IMR-90 (cell line): ENCODE results near the gene GBP3. TPM values are rescaled to one million over a fixed set of nuclear protein-coding genes. Genes with fewer than 3 reads are reported as not detected.
A peak's percentile ranks its signal among the peaks of the same experiment; 100 is the strongest.

Experiments used
- ATAC-seq: fragments of 200-7000 bp; cut with Tn5 transposase; 2 replicates; pipeline ENCODE4 v1.9.1; 2020; ENCODE audit warnings: low read depth, mild to moderate bottlenecking, moderate library complexity
- BruUV-seq: library from RNA; stranded (reverse); fragments of 400-500 nt; replicated peaks from 2 replicates; lab custom pipeline; 2021; lab: Mats Ljungman, UMichigan
- CTCF ChIA-PET: fragments of 300-600 bp; formaldehyde crosslinking; extraction: SDS; loops from one replicate; lab custom pipeline; 2021; ENCODE audit warnings: antibody characterized with exemption; lab: Yijun Ruan, JAX
- POLR2A ChIA-PET: fragments of 300-600 bp; sonication (Branson Sonifier 250); formaldehyde crosslinking; loops from one replicate; lab custom pipeline; 2022; ENCODE audit warnings: antibody characterized with exemption; ENCODE audit not compliant: unreplicated experiment; lab: Charles Lee
- DNase-seq: peaks from one replicate; pipeline ENCODE4 v3.0.0; 2013
- H2AFZ ChIP-seq: replicated peaks from 2 replicates; pipeline ENCODE3; 2013; ENCODE audit warnings: low read length, mild to moderate bottlenecking; ENCODE audit not compliant: poor library complexity
- H2AK5ac ChIP-seq: 2 replicates; pipeline ENCODE4 v1.6.1; 2013; ENCODE audit warnings: low read depth, low read length, inconsistent platforms
- H2AK9ac ChIP-seq: replicated peaks from 2 replicates; pipeline ENCODE3; 2013; ENCODE audit warnings: mild to moderate bottlenecking, low read depth, low read length, moderate library complexity; ENCODE audit not compliant: poor library complexity
- H2BK120ac ChIP-seq: 2 replicates; pipeline ENCODE4 v1.6.1; 2013; ENCODE audit warnings: low read depth, low read length, inconsistent platforms
- H2BK15ac ChIP-seq: 3 replicates; pipeline ENCODE4 v1.6.1; 2013; ENCODE audit warnings: low read depth, low read length, inconsistent platforms
- H2BK20ac ChIP-seq: 2 replicates; pipeline ENCODE4 v1.6.1; 2013; ENCODE audit warnings: low read depth, mild to moderate bottlenecking, inconsistent platforms, low read length, moderate library complexity
- H2BK5ac ChIP-seq: 2 replicates; pipeline ENCODE4 v1.6.1; 2013; ENCODE audit warnings: mild to moderate bottlenecking, low read depth, low read length, inconsistent platforms; ENCODE audit not compliant: poor library complexity, severe bottlenecking
- H3K14ac ChIP-seq: replicated peaks from 2 replicates; pipeline ENCODE4 v1.6.1; 2013; ENCODE audit warnings: low read depth, low read length, inconsistent platforms
- H3K18ac ChIP-seq: 2 replicates; pipeline ENCODE4 v1.6.1; 2013; ENCODE audit warnings: low read depth, low read length, control low read depth
- H3K23ac ChIP-seq: 2 replicates; pipeline ENCODE4 v1.6.1; 2013; ENCODE audit warnings: low read depth, low read length, inconsistent platforms
- H3K27ac ChIP-seq: 2 replicates; pipeline ENCODE4 v1.5.1; 2013; ENCODE audit warnings: mild to moderate bottlenecking, control low read depth, low read length; ENCODE audit not compliant: insufficient read depth
- H3K27me3 ChIP-seq: 2 replicates; pipeline ENCODE4 v1.6.1; 2013; ENCODE audit warnings: low read length; ENCODE audit not compliant: control insufficient read depth, insufficient read depth
- H3K36me3 ChIP-seq: 2 replicates; pipeline ENCODE4 v1.6.1; 2013; ENCODE audit warnings: low read length, mixed read lengths; ENCODE audit not compliant: control insufficient read depth, insufficient read depth
- H3K4ac ChIP-seq: 2 replicates; pipeline ENCODE4 v1.6.1; 2013; ENCODE audit warnings: low read depth, low read length, inconsistent platforms
- H3K4me1 ChIP-seq: 2 replicates; pipeline ENCODE4 v1.6.1; 2013; ENCODE audit warnings: low read length, mixed read lengths; ENCODE audit not compliant: control insufficient read depth, insufficient read depth
- H3K4me2 ChIP-seq: 2 replicates; pipeline ENCODE4 v1.6.1; 2013; ENCODE audit warnings: low read depth, mild to moderate bottlenecking, control low read depth, low read length, moderate library complexity
- H3K4me3 ChIP-seq: 2 replicates; pipeline ENCODE4 v1.5.1; 2013; ENCODE audit warnings: low read depth, mild to moderate bottlenecking, control low read depth, low read length, moderate library complexity; ENCODE audit not compliant: insufficient read depth
- H3K56ac ChIP-seq: 2 replicates; pipeline ENCODE4 v1.6.1; 2013; ENCODE audit warnings: low read length, inconsistent platforms; ENCODE audit not compliant: insufficient read depth; ENCODE audit errors: extremely low read depth
- H3K79me1 ChIP-seq, 2 experiments: 2 replicates each; pipeline ENCODE4 v1.6.1; 2013; ENCODE audit warnings: low read length in 2 of 2, inconsistent platforms in 1 of 2, low read depth in 1 of 2
- H3K9ac ChIP-seq: 2 replicates; pipeline ENCODE4 v1.6.1; 2013; ENCODE audit warnings: low read depth, low read length, control low read depth
- H3K9me1 ChIP-seq: 2 replicates; pipeline ENCODE4 v1.6.1; 2013; ENCODE audit warnings: low read length, inconsistent platforms; ENCODE audit not compliant: insufficient read depth
- H3K9me3 ChIP-seq: 2 replicates; pipeline ENCODE4 v1.6.1; 2013; ENCODE audit warnings: low read length; ENCODE audit not compliant: control insufficient read depth, insufficient read depth
- H4K20me1 ChIP-seq: 2 replicates; pipeline ENCODE4 v1.6.1; 2013; ENCODE audit warnings: low read length, inconsistent platforms; ENCODE audit not compliant: insufficient read depth
- H4K5ac ChIP-seq: 2 replicates; pipeline ENCODE4 v1.6.1; 2013; ENCODE audit warnings: mild to moderate bottlenecking, low read depth, low read length, control low read depth
- H4K8ac ChIP-seq, 2 experiments: 2 replicates each; pipeline ENCODE4 v1.6.1; 2013; ENCODE audit warnings: low read depth in 2 of 2, low read length in 2 of 2, control low read depth in 1 of 2, inconsistent platforms in 1 of 2
- H4K91ac ChIP-seq: 2 replicates; pipeline ENCODE4 v1.6.1; 2013; ENCODE audit warnings: low read depth, low read length, inconsistent platforms; ENCODE audit not compliant: insufficient read depth
- CEBPB ChIP-seq: IDR thresholded peaks from 2 replicates; pipeline ENCODE4 v1.6.1; 2012; ENCODE audit warnings: low read depth, low read length, improper control_type of control experiment
- MAFK ChIP-seq: IDR thresholded peaks from 2 replicates; pipeline ENCODE4 v1.6.1; 2012; ENCODE audit warnings: low read depth, low read length, improper control_type of control experiment
- WGBS, 2 experiments: methylation state at CpG; one replicate each; pipeline versions ENCODE4 v1.1.5 to v1.1.7; 2013; ENCODE audit warnings: missing lambda C conversion rate in 2 of 2; ENCODE audit not compliant: insufficient read length in 1 of 2; ENCODE audit errors: extremely low coverage in 2 of 2; 5-methylcytosine and 5-hydroxymethylcytosine counted together
- dilution Hi-C: fragments of 300-500 bp; cut with HindIII; formaldehyde crosslinking; loops from one replicate; pipeline ENCODE4 v1.14.3; 2018; ENCODE audit warnings: low sequenced_read_pairs; ENCODE audit not compliant: unreplicated experiment
- in situ Hi-C: fragments of 300-500 bp; cut with MboI; formaldehyde crosslinking; loops from 3 replicates; pipeline ENCODE4 v1.14.3; 2019; ENCODE audit warnings: low sequenced_read_pairs, inconsistent platforms, mixed read lengths
- intact Hi-C: fragments of 100-400 bp; cut with micrococcal nuclease; formaldehyde crosslinking; loops from 2 replicates; pipeline ENCODE4 v1.10.0; 2022
- polyA plus RNA-seq, 3 experiments: library from polyadenylated mRNA; depleted of rRNA; stranded (reverse); fragments of >200 nt; gene quantifications; 2 replicates each; pipeline ENCODE4 v1.2.3, GENCODE V29; 2012; ENCODE audit warnings: low replicate concordance in 1 of 3
- total RNA-seq: library from RNA; depleted of rRNA; stranded (reverse); fragments of >200 nt; gene quantifications from 2 replicates; pipeline ENCODE4 v1.2.3, GENCODE V29; 2012

Gene GBP3
- total and polyA plus RNA-seq, 2 of the 4 experiments (the other 2 are of a cell fraction): 21.9 to 50.0 TPM

DNA sequence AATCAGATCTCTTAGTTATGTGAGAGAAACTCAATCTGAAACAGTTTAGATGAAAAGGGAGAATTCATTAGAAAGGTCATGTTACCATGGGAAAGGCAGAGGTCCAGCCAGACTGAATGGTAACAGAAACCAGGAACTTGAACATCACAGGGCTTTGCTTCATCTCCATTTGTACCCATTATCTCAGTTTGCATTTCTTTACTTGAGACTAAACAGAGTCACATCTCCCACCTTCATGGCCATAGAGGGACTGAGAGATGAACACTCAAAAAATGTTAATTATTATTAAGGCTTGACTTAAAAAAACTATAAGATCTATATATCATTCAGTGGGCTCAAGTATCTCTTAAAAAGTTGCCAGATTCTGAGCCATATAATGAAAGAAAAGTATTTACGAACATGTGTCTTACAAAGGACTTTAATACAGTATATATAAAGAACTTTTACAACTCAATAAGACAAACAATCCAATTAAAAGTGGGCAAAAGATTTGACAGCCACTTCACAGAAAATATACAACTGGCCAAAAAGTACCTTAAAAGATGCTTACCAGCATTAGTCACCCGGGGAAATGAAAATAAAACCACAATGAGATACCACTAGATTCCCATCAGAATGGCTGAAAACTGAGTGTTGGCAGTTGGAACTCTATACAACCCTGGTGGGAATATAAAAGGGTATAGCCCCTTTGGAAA, 43.5 kb downstream of the GBP3 start:
- Histone ChIP-seq H4K8ac (no peak overlapping the region), H3K79me1 (peaks cover 19 to 41% of the 10 kb centered on the region in 2 experiments), H2AFZ (no peak overlapping the region), H4K91ac (no peak overlapping the region), H4K5ac (no peak overlapping the region), H2AK9ac (no peak overlapping the region), H3K36me3 (peaks cover 12% of the 10 kb centered on the region; the same call in 1 of the 2 replicates), H3K23ac (no peak overlapping the region), H3K9me3 (0 out of 2 replicates have a peak, but pooled peaks cover 1% of the 10 kb centered on the region), H2BK20ac (no peak overlapping the region), H2BK5ac (no peak overlapping the region), H3K27ac (no peak overlapping the region), H3K9ac (no peak overlapping the region), H2BK120ac (no peak overlapping the region), H2AK5ac (no peak overlapping the region), H3K18ac (no peak overlapping the region), H3K9me1 (0 out of 2 replicates have a peak, but pooled peaks cover 6% of the 10 kb centered on the region), H3K4me3 (no peak overlapping the region), H3K56ac (no peak overlapping the region), H3K4ac (no peak overlapping the region), H3K4me2 (no peak overlapping the region), H2BK15ac (no peak overlapping the region), H4K20me1 (peaks cover 4% of the 10 kb centered on the region; the same call in 1 of the 2 replicates), H3K14ac (no peak overlapping the region), H3K27me3 (no peaks in the 10 kb centered on the region), H3K4me1 (peaks cover 3% of the 10 kb centered on the region)
- TF ChIP-seq MAFK (peak; percentile 5; the same call in 1 of the 2 replicates), CEBPB (no peak)
- ChIA-PET CTCF (no interaction called here), POLR2A (no interaction called here)
- dilution Hi-C loops (no loop called here), in situ Hi-C loops (no loop called here), intact Hi-C loops (no loop called here)
- DNase-seq: peak; percentile 53
- WGBS, 2 experiments: no CpG with 5 or more reads among the region's 2 CpGs
- no TSS peak for BruUV-seq
- ATAC-seq: peak; percentile 55
